CD4-positive, alpha-beta T cell treated with Interleukin-2 at 100 ng/mL for 4 hours (primary cell): ENCODE measurements around the gene RFC4.

Source experiments
- DNase-seq: peaks from one replicate; pipeline ENCODE4 v3.0.0-alpha.2; 2020; ENCODE audit warnings: low spot score

The RFC4 gene

DNA sequence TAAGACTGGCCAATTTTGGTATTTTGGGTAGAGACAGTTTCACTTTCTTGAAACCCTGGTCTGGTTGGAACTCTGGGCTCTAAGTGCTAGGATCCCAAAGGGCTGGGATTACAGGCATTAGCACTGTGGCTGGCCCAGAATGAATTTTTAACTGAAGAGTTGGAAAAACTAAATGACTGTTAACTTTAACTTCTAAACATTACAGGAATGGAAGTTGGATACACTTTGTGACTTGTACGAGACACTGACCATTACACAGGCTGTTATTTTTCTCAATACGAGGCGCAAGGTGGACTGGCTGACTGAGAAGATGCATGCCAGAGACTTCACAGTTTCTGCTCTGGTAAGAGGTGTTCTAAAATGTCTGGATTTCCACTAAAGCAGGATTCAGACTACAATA is 19.4 kb downstream of the RFC4 start:
- DNase-seq, result no peak

DNA sequence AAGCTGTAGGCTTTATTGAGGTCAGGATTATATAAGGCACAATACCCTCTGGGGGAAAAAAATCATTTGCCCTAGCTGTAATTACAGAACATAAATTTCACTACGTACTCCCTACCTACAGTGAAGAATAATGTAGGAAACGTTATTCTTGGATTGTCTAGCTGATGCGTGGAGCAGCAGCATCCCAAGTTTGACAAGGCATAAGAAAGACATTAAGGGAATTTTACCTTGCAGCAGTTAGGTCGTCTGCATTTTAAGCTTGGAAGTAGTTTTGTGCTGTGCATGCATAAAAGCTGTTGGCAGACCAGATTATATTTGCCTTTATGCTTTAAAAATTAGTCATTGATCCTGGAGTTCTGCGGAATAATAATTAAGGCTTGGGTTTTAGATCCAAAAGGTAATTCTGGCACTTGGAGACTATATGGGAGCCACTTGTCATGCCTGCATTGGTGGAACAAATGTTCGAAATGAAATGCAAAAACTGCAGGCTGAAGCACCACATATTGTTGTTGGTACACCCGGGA is 20.7 kb downstream of the RFC4 start:
- DNase-seq, result no peak

DNA sequence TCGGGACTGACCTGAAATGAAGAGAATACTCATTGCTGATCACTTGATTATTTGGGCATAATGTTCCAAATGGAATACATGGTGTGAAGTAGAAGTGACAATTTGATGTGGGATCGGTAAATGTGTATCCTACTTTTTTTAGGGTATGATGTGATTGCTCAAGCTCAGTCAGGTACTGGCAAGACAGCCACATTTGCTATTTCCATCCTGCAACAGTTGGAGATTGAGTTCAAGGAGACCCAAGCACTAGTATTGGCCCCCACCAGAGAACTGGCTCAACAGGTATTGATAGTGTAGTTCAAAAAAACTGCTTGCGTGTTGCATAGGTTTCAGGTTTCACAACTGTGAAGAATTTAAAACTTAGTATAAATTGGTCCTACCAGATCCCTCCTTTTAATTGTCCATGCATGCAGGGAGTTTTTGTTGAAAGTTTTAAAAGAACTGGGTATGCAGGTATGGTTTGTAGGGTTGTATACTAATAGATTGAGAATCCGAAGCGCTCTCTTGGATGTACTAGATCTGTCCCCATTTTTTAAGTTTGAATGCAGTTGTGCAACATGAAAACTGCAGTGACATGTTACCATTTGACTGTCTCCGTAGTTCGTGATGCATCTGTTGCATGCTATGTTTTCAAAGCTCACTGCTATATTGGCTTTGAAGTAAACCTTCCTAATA is 21.3 kb downstream of the RFC4 start:
- DNase-seq, result no peak

DNA sequence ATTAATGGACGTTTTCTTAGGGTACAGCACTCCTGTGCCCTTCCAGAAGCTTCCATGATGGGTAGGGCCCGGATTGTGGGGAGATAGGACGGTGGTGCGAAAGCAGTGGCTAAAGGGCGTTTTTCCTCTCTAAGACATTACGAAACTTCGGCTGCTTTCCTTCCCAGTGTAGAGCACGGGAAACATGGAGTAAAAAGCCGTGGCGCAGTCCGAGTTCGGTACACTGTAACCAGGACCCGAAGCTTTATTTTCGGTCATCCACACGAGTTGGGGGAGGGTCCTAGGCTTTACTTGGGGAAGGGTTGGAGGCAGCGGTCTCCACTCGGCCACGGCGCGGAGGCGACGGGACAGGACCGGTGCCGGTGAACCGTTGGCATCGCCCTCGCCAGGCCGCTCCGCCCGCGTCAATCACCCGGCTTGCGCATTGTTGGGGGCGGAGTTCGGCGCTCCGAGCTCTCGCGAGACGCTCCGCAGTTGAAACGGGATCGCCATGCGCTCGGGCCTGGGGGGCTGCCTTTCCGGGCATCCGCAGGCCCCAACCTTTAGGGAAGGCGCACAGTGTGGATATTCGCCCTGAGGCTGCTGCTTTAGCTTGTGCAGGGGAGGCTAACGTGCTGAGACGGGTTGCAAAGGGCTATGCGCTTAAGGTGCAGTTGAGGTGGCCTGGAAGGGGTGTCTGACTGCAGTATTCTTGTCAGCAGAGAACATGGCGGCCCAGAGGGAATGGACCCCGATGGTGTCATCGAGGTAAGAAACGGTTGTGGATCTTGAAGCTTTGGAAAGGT is 22.4 kb downstream of the RFC4 start:
- DNase-seq, result peak; percentile 82

DNA sequence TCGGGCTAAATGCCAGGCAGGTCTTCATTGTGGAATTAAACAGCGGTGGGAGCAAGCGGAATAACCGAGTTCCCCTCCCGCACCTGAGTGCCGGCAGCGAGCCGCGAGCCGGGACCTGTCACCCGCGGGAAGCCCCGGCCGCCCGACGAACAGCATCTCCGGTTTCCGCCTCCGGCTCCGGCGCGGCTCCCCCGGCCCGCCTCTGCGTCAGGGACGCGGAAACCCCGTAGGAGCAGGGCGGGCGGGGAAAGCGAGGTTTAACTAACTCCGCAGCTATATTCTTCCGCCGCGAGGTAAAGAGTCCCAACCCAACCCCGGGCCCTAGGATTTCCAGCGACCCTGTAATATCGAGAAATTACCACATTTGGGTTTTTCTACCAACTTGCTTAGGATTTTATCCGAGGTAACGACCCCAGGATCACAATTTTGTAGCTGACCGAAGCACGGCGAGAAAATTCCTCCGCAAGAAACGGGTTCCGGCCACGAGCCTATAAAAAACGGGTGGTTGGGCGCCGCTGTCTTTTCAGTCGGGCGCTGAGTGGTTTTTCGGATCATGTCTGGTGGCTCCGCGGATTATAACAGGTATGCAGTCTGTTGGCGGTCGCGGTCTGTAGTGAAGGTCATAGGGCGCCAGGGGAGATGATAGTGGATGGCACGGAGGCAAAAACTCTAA is 23.1 kb downstream of the RFC4 start, which contains the start of gene EIF4A2:
Gene EIF4A2, plus strand, starts transcription at position 520 of the 673 bp plus-strand sequence. Its CDS starts 34 bp downstream, at position 554.
- peak; percentile 91 for DNase-seq

DNA sequence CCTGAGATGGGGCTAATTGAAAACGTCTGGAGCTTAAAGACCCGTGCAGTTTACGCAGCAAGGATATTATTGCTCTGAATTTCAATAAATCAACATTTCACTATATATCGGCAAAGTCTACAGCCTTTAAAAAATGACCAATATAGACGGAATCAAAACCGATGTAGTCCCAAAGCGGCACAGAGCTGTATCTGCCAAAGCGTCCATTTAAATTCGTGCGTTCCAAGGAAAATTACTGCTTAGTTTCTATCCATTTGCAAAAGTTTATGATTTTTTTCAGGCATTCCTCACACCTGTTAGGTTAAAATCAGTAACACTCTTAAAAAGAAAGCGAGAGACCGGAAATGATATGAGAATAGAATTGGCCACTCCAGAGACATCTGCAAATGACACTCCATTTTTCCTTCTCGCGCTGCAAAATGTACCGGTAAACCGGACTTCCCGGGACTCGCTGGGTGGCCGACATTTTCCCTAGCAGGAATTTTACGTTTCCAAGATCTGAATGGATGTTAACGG is 23.7 kb downstream of the RFC4 start:
- DNase-seq, result no peak

DNA sequence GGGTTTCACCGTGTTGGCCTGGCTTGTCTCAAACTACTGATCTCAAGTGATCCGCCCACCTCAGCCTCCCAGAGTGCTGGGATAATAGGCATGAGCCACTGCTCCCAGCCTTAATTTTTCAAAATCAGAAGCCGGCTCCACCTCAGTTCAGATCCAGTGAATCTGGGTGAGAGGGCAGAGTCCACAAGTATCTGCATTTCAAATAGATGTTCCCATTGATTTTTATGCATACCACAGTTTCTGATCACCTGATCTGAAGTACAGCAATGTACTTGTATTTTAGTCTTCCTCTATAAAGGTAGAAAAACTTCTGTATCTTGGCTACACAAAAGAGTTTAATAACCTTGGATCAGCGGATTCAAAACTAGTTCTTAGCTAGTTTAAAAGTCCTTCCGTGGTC is 27.1 kb downstream of the RFC4 start:
- no peak for DNase-seq

DNA sequence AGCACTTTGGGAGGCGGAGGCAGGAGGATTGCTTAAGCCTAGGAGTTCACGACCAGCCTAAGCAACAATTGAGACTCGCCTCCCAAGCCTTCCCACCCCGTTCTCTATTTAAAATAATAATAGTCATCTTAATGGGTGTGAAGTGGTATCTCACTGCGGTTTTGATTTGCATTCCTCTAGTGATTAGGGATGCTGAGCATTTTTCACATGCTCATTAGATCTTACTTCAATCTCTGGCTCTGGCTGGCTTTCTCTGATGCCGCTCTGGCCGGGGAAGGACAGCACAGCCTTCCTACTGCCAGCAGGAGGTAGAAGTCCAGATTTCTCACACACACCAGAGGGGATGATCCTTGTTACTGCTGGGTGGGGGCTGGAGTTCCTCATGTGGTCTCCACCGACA is 30.3 kb downstream of the RFC4 start:
- DNase-seq, result no peak

DNA sequence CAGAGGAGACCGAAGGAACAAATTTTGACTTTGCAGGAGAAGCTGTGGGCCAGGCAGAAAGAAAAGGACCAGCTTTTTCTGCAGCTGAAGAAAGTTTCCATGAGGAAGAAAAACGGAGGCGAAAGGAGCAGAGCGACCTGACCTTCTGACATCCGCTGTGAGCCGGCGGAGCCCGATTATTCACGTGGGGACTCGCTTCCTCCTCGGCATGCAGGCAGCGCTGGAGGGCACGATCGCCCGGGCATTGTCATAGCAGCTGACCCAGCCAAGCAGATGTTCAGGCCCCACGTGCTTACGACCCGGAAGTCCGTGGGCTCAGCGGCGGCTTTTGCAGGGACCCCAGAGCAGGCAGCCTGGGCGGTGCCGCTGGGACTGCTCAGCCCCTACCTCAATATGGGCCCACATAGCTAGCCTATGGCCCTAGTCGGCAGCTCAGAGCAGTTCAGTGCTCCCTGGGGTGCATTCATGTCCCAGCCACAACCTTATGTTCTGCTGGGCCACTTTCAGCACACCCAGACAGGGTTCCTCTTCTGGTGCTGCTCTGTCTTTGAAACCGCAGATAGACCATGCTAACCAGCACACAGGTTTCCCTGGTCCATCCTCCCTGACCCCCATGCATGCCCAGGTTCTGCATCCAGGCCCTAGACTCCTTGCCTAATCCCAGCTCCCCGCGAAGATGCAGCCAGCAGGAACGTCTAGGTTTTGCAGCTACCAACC is 33.4 kb downstream of the RFC4 start:
- peak; percentile 61 for DNase-seq

DNA sequence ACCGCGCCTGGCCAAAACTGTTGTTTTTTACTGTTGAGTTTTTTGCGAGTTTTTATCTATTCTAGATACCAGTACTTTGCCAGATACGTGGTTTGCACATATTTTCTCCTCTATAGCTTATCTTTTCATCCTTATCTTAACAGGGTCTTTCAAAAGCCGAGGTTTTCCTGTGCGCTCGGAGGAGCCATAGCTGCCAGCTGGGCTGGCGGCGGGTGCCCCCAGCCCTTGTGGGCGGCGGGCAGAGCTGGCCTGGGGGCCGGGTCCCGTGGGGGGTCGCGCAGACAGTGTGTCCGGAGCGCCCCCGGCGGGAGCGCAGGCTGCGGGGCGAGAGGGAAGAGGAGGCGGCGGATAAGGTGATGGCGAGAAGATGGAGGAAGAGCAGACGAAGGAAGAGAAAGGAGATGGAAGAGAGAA is 34.0 kb downstream of the RFC4 start:
- DNase-seq, result no peak

DNA sequence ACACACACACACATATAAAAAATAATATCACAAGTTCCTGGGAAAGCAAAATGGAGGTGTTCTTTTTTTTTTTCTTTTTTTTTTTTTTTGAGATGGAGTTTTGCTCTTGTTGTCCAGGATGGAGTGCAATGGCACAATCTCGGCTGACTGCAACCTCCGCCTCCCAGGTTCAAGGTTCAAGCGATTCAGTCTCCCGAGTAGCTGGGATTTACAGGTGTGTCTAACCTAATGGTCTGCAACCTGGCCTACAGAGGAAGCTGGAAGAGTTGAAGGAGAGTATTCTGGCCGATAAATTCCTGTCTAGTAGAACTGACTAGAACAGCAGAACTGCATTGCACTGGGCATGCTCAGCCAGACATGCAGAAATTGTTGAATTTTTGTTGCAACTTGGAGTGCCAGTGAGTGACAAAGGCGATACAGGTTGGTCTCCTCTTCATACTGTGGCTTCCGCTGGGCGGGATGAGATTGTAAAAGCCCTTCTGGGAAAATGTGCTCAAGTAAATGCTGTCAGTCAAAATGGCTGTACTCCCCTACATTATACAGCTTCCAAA is 45.3 kb downstream of the RFC4 start:
- no peak for DNase-seq

DNA sequence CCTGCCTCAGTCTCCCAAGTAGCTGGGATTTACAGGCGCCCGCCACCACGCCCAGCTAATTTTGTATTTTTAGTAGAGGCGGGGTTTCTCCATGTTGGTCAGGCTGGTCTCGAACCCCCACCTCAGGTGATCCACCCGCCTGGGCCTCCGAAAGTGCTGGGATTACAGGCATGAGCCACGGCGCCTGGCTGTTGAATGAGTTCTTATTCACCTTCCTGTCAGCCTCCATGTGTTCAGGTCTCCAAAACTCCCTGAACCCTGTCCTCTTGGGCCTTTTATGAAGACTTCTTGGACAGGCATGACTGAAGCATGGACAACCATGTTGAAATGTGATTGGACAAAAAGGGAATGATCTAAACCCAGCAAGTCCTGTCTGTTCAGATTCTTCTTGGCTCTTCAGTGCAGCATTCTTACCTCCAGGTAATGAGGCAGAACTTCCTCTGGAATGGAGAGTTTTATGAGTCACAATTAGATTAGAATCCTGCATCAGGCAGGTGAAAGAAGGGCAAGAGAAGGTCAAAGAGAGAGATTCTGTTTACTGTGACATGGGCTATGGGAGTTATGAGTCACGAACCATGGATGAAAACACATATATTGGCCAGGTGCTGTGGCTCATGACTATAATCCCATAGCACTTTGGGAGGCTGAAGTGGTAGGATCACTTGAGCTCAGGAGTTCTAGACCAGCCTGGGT is 46.0 kb downstream of the RFC4 start:
- DNase-seq, result no peak

DNA sequence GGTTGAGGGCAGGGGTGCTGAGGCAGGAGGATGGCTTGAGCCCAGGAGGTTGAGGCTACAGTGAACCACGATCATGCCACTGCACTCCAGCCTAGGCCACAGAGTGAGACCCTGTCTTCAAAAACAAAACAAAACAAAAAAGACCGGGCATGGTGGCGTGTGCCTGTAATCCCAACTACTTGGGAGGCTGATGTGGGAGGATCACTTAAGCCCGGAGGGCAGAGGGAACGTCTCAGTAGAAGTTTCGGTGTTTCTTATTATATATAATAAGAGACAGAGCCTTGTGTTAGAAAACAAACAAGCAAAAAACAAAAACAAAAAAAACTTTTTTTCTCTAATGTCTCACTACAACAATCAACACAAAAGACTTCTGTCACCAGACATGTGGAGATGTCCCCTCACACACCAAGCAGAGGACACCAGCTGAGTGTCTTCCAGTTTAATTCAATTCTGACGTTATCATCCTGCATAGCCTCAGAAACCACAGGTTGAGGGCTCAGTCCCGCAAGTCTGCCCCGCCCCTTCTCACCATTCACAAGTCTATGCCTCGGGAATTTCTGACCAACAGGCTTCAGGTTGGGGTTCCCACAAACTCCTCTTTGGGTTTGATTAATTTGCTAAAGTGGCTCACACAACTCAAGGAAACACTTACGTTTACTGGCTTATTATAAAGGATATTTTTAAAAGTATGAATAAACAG is 46.9 kb downstream of the RFC4 start:
- no peak for DNase-seq

DNA sequence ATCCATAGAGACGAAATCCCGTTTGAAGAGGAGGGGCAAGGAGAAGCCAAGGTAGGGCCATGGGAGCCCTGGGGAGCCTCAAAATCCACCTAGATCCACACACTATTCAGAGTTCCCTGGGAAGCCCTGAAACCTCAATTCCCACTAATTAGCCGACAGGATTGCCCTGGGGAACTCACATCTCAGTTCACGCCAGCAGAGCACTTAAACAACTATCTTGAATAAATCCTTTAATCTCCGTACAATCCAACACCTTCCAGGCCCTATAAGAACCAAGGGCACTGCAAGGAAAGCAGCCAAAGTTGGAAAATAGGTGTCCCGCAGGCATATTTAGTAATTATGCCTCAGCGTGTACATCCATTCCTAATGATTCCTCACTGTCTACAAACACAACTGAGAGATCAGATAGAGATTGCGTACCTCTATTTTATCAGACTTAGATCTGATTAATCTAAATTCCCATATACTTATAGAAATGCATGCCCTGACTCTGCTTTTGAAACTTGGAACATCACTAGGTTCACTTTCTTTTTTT is 48.5 kb downstream of the RFC4 start:
- no peak for DNase-seq

DNA sequence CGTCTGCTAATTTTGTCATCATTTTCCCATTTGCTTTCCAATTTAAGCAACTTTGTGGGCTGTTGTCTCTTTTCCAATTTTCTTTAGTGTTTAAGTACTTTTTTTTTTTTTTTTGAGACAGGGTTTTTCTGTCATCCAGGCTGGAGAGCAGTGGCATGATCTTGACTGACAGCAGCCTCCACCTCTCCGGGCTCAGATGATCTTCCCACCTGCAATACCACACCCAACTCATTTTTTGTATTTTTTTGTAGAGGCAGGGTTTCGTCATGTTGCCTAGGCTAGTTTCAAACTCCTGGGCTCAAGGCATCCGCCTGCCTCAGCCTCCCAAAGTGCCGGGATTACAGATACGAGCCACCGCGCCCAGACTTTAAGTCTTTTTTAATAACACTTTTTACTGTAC is 49.1 kb downstream of the RFC4 start:
- DNase-seq, result no peak

DNA sequence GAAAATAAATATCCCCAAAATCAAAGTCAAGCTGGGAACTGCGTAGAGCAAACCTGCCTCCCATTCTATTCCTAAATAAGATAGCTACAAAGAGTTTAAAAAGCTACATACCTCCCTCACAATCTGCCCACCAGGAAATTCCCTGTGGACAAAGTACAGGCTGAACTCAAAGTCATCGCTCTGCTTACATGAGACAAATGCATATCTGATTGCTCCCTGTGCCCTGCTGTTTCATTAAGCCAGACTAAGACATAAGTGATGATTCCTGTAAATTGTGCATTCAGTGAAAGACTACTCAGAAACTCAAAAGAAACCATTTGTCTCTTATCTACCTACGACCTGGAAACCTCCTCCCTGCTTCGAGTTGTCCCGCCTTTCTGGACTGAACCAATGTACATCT is 51.4 kb downstream of the RFC4 start:
- no peak for DNase-seq

DNA sequence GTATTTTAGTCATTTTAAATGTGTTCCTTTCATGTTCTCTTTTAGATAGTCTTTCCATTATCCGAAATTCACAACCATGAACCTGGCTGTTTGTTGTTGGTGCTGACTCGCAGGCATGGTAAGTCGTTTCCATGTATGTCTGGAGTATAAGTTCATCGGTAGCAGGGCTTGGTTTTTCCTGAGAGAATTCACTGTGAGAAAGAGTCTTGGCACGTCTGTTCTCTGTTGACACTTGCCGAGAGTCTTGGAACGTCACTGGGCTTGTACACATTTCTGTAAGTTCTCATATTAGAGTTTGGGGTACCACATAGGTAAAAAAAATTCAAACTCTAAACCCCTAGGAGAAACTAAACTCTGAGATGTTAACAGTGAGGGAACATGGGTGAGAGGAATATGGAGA is 52.3 kb downstream of the RFC4 start:
- no peak for DNase-seq

DNA sequence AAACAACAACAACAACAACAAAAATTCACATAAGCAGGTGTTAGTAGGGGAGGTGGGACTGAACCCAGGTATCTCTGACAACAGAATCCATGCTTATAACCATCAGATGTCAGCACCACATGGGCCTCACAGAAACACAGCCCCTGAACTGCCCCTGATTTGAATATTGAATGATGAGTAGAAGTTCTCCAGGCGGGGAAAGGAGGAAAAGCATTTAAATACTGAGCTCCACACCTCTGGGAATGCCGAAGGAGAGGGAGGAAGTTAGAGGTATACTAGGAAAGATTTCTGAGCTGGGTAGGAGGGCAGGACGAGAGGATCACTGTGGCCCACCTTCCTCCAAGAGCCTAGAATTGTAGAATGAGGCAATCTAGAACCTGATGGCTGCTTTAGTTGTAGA is 54.8 kb downstream of the RFC4 start:
- DNase-seq, result no peak

DNA sequence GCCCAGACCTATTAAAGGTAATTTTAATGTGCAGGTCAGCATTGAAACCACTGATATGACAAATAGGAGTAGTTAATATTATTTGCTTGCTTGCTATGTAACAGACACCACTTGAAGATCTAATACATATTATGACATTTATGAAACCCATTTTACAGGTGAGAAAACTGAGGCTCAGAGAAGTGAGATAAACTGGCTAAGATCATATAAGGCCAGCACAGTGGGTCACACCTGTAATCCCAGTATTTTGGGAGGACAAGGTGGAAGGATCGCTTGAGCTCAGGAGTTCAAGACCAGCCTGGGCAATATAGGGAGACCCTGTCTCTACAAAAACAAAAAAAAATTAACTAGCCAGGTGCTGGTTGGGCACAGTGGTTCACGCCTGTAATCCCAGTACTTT is 56.0 kb downstream of the RFC4 start:
- DNase-seq, result no peak

DNA sequence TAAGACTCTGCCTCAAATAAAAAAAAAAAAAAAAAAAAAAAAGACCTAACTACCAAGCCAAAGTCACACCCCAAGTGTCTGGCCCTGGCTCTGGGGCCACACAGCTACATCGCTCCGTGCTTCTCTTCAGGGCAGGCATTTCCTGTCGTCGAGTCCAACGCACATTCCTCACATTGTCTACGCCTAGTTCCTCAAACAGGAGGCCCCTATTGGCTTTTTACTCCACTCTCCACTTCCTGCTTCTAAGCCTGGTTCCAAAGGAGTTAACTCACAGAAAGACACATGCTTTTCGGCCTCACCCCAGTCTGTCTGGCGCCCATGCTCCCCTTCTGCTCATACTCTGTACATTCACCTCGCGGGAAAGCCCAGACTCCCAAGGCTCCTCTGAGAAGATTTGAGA is 60.3 kb downstream of the RFC4 start:
- no peak for DNase-seq
